ENCODE data around the gene EPHA4.

DNA sequence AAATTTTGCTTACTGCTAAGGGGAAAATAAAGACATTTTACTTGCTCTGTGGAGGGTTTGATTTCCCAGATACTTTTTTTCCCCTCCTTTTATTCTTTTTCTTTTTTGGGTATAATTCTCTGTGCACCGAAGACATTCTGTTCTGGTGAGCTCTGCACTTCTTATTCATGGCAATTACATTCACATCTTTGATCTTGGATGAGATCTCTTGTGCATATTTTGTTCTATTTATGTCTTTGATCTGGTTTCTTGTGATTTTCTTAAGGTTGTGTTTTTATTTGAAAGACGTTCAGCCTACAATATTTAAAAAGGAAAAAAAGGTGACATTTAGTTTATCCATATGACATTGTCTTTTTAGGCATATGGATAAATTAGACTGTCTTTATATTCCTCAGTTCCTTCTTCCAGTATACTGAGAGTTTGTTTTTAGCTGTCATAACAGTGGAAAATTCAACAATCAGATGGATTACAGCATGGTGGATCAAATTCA is 33.7 kb upstream of the EPHA4 start:
- TF ChIP-seq, protein P1, sequence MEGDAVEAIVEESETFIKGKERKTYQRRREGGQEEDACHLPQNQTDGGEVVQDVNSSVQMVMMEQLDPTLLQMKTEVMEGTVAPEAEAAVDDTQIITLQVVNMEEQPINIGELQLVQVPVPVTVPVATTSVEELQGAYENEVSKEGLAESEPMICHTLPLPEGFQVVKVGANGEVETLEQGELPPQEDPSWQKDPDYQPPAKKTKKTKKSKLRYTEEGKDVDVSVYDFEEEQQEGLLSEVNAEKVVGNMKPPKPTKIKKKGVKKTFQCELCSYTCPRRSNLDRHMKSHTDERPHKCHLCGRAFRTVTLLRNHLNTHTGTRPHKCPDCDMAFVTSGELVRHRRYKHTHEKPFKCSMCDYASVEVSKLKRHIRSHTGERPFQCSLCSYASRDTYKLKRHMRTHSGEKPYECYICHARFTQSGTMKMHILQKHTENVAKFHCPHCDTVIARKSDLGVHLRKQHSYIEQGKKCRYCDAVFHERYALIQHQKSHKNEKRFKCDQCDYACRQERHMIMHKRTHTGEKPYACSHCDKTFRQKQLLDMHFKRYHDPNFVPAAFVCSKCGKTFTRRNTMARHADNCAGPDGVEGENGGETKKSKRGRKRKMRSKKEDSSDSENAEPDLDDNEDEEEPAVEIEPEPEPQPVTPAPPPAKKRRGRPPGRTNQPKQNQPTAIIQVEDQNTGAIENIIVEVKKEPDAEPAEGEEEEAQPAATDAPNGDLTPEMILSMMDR (IDR thresholded peaks at IDR 0.05): no peak
- TF ChIP-seq ZFX (IDR thresholded peaks at IDR 0.05; ENCODE audit: borderline replicate concordance): no peak

Data from 22Rv1 (cell line).